Lung (tissue), 12 donors: ENCODE results near the gene TMEM94. TPM values are rescaled to one million over a fixed set of nuclear protein-coding genes. Genes with fewer than 3 reads are reported as not detected.

Experiments
- ATAC-seq: fragments of 200-7000 bp; cut with Tn5 transposase; one replicate; pipeline ENCODE4 v1.9.1; 2020; ENCODE audit warnings: moderate number of reproducible peaks; ENCODE audit not compliant: insufficient read depth, low FRiP score
- DNase-seq, 3 donors: peaks; one replicate each; pipeline ENCODE4 v3.0.0-alpha.2; 2013 to 2017
- H3K27ac ChIP-seq, 2 donors: one replicate each; pipeline ENCODE4 v1.5.1; 2013; ENCODE audit warnings: mild to moderate bottlenecking in 2 of 2, moderate library complexity in 2 of 2, control low read depth in 1 of 2, inconsistent platforms in 1 of 2, low read depth in 1 of 2, low read length in 1 of 2
- H3K27me3 ChIP-seq, 3 donors: one replicate each; pipeline ENCODE4 v1.5.1; 2013; ENCODE audit warnings: low read length in 2 of 3; ENCODE audit not compliant: control insufficient read depth in 3 of 3, insufficient read depth in 3 of 3
- H3K36me3 ChIP-seq, 4 donors: one replicate each; pipeline ENCODE4 v1.5.1; 2013; ENCODE audit warnings: low read length in 4 of 4, mild to moderate bottlenecking in 1 of 4, moderate library complexity in 1 of 4; ENCODE audit not compliant: control insufficient read depth in 4 of 4, insufficient read depth in 4 of 4
- H3K4me1 ChIP-seq, 5 donors: one replicate each; pipeline ENCODE4 v1.5.1; 2013; ENCODE audit warnings: low read length in 5 of 5, mild to moderate bottlenecking in 2 of 5, moderate library complexity in 1 of 5; ENCODE audit not compliant: control insufficient read depth in 5 of 5, insufficient read depth in 5 of 5
- H3K4me3 ChIP-seq: one replicate; pipeline ENCODE4 v1.5.1; 2013; ENCODE audit warnings: mild to moderate bottlenecking, control low read depth, moderate library complexity
- H3K9ac ChIP-seq, 2 donors: one replicate each; pipeline ENCODE4 v1.5.1; 2013; ENCODE audit warnings: low read length in 2 of 2, control low read depth in 1 of 2; ENCODE audit not compliant: insufficient read depth in 1 of 2
- H3K9me3 ChIP-seq, 4 donors: one replicate each; pipeline ENCODE4 v1.5.1; 2013; ENCODE audit warnings: low read length in 3 of 4, mild to moderate bottlenecking in 1 of 4, moderate library complexity in 1 of 4; ENCODE audit not compliant: control insufficient read depth in 4 of 4, insufficient read depth in 3 of 4
- CTCF ChIP-seq: IDR thresholded peaks from 2 replicates; pipeline ENCODE4 v1.5.1; 2012; ENCODE audit warnings: mild to moderate bottlenecking; ENCODE audit errors: control extremely low read depth, extremely low read depth
- WGBS, 2 donors: extraction: QIAGEN DNeasy Blood & Tissue Kit; methylation state at CpG; one replicate each; pipeline ENCODE4 v1.1.7; 2013; 5-methylcytosine and 5-hydroxymethylcytosine counted together
- polyA plus RNA-seq, 2 donors: library from polyadenylated mRNA; stranded (reverse); fragments of 200-250 nt; gene quantifications; one replicate each; pipeline ENCODE4 v1.2.1, GENCODE V29; 2013
- total RNA-seq, 2 donors: library from RNA; depleted of rRNA in 1 of 2; stranded (reverse); fragments of >200 nt in 1 of 2; gene quantifications; one replicate each; pipeline ENCODE4 v1.2.1, GENCODE V29; 2014 to 2021
- donor health status: control.
- donor health status: control.
- donor health status: Bipolar disorder and iron deficiency.
- donor health status: healthy.
- donor health status: DM: yes; HTN: yes; CAD: no.

The TMEM94 gene
- total and polyA plus RNA-seq, 4 donors, result 40.0 to 82.3 (median 53.3) TPM

- H3K4me1 ChIP-seq, result peaks cover 0 to 40% (median 19%) of the 10 kb centered on the region in 5 donors
Measured at GRCh38 chr17:75508931-75509361, 52.5 kb downstream of the TMEM94 start.

GRCh38 chr17:75509528-75510258 is 53.3 kb downstream of the TMEM94 start:
- no peak for TF ChIP-seq CTCF
- peak; percentile 45 for ATAC-seq
- no peak overlapping the region for H3K9ac ChIP-seq
- peak in 2 of 3 donors; percentile 39 to 57 for DNase-seq
- H3K27me3 ChIP-seq, result no peaks in the 10 kb centered on the region
- no peak overlapping the region for H3K4me3 ChIP-seq
- peaks cover 0 to 30% (median 20%) of the 10 kb centered on the region in 4 donors for H3K36me3 ChIP-seq
- no peaks in the 10 kb centered on the region for H3K9me3 ChIP-seq
- H3K27ac ChIP-seq, result peak overlapping the region; percentile 68 to 83
- WGBS, 2 donors, result 67 to 79% methylated on average over 19 of the region's 19 CpGs
- peaks cover 0 to 47% (median 19%) of the 10 kb centered on the region in 5 donors for H3K4me1 ChIP-seq

More at GRCh38 chr17:75508931-75509361, 52.5 kb downstream of the TMEM94 start:
- TF ChIP-seq CTCF, result no peak
- H3K4me3 ChIP-seq, result no peak overlapping the region
- H3K27ac ChIP-seq, result peak overlapping the region; percentile 27 to 83
- no peaks in the 10 kb centered on the region for H3K9me3 ChIP-seq
- H3K36me3 ChIP-seq, result peaks cover 0 to 38% (median 20%) of the 10 kb centered on the region in 4 donors
- DNase-seq (no peak), ATAC-seq (no peak)
- no peaks in the 10 kb centered on the region for H3K27me3 ChIP-seq
- 40 to 68% methylated on average over 5 of the region's 5 CpGs for WGBS, 2 donors
- no peak overlapping the region for H3K9ac ChIP-seq

- Histone ChIP-seq H3K36me3 (peaks cover 0 to 16% (median 12%) of the 10 kb centered on the region in 4 donors), H3K27ac (peak overlapping the region; percentile 75 to 87), H3K9ac (no peak overlapping the region), H3K27me3 (no peaks in the 10 kb centered on the region), H3K4me1 (peaks cover 0 to 52% (median 19%) of the 10 kb centered on the region in 5 donors), H3K9me3 (no peaks in the 10 kb centered on the region), H3K4me3 (no peak overlapping the region)
- DNase-seq (no peak), ATAC-seq (no peak)
- 74 to 87% methylated on average over 4 of the region's 4 CpGs for WGBS, 2 donors
- no peak for TF ChIP-seq CTCF
Measured at GRCh38 chr17:75511270-75511609, 54.8 kb downstream of the TMEM94 start.
